H1 (cell line): Measurements from ENCODE around the gene DHRS7C. TPM values are rescaled to one million over a fixed set of nuclear protein-coding genes. Genes with fewer than 3 reads are reported as not detected.

Experiments
- CTCF ChIA-PET: fragments of 300-600 bp; sonication (Branson Sonifier 250); formaldehyde crosslinking; loops from one replicate; lab custom pipeline; 2021; ENCODE audit not compliant: partially characterized antibody; lab: Charles Lee
- POLR2A ChIA-PET: fragments of 300-600 bp; sonication (Branson Sonifier 250); formaldehyde crosslinking; loops from one replicate; lab custom pipeline; 2021; ENCODE audit warnings: inconsistent platforms; ENCODE audit not compliant: partially characterized antibody; lab: Charles Lee
- DNase-seq, 2 experiments: peaks; one replicate each; pipeline versions ENCODE4 v3.0.0 to v3.0.0-alpha.2; 2010 to 2022; ENCODE audit warnings: low spot score in 2 of 2, low read depth in 1 of 2, mixed read lengths in 1 of 2
- FAIRE-seq: peaks from 2 replicates; lab custom pipeline; 2011; peaks lifted over from hg19 to GRCh38; lab: Jason Lieb, UNC
- H2AFZ ChIP-seq: 2 replicates; pipeline ENCODE4 v1.8.1; 2012; ENCODE audit warnings: low read length, inconsistent platforms
- H2AK5ac ChIP-seq: 2 replicates; pipeline ENCODE4 v1.6.1; 2013; ENCODE audit warnings: low read depth, low read length
- H2BK120ac ChIP-seq: replicated peaks from 2 replicates; pipeline ENCODE3; 2013; ENCODE audit warnings: low read depth, low read length, inconsistent platforms
- H2BK12ac ChIP-seq: 2 replicates; pipeline ENCODE4 v1.6.1; 2013; ENCODE audit warnings: low read depth, low read length
- H2BK15ac ChIP-seq: 2 replicates; pipeline ENCODE4 v1.6.1; 2013; ENCODE audit warnings: low read length
- H2BK20ac ChIP-seq: 2 replicates; pipeline ENCODE4 v1.6.1; 2013; ENCODE audit warnings: low read length
- H2BK5ac ChIP-seq: 2 replicates; pipeline ENCODE4 v1.6.1; 2013; ENCODE audit warnings: low read depth, low read length
- H3K14ac ChIP-seq: 2 replicates; pipeline ENCODE4 v1.6.1; 2013; ENCODE audit warnings: inconsistent platforms; ENCODE audit not compliant: insufficient read length
- H3K18ac ChIP-seq: 2 replicates; pipeline ENCODE4 v1.6.1; 2013; ENCODE audit warnings: low read length; ENCODE audit errors: extremely low read depth
- H3K23ac ChIP-seq: 2 replicates; pipeline ENCODE4 v1.6.1; 2013; ENCODE audit warnings: inconsistent platforms; ENCODE audit not compliant: insufficient read length
- H3K23me2 ChIP-seq: 2 replicates; pipeline ENCODE4 v1.6.1; 2013; ENCODE audit warnings: low read depth, low read length
- H3K27ac ChIP-seq: 2 replicates; pipeline ENCODE4 v1.6.1; 2011; ENCODE audit warnings: low read depth, low read length, inconsistent platforms
- H3K27me3 ChIP-seq, 4 experiments: replicated peaks in 1 of 4; 1 replicate in 1 of 4; 2 replicates in 3 of 4; pipeline versions ENCODE4 v1.6.1 to v1.8.1; 2011 to 2013; ENCODE audit warnings: low read length in 3 of 4, mild to moderate bottlenecking in 3 of 4, inconsistent platforms in 2 of 4, mixed read lengths in 2 of 4, moderate library complexity in 1 of 4; ENCODE audit not compliant: control insufficient read depth in 3 of 4, insufficient read depth in 3 of 4; ENCODE audit errors: extremely low read depth in 1 of 4
- H3K36me3 ChIP-seq, 4 experiments: 2 replicates each; pipeline versions ENCODE4 v1.6.1 to v1.8.1; 2011 to 2013; ENCODE audit warnings: mild to moderate bottlenecking in 4 of 4, low read length in 3 of 4, moderate library complexity in 2 of 4, control low read depth in 1 of 4, inconsistent platforms in 1 of 4; ENCODE audit not compliant: insufficient read depth in 4 of 4, control insufficient read depth in 2 of 4
- H3K4ac ChIP-seq: replicated peaks from 2 replicates; pipeline ENCODE3; 2013; ENCODE audit warnings: low read length, low read depth, mixed read lengths, inconsistent platforms; ENCODE audit not compliant: insufficient read length
- H3K4me1 ChIP-seq, 4 experiments: replicated peaks in 1 of 4; 1 replicate in 1 of 4; 2 replicates in 3 of 4; pipeline versions ENCODE4 v1.6.1 to v1.8.1; 2011 to 2013; ENCODE audit warnings: low read length in 3 of 4, inconsistent platforms in 2 of 4, mixed read lengths in 1 of 4; ENCODE audit not compliant: insufficient read depth in 4 of 4, control insufficient read depth in 3 of 4
- H3K4me2 ChIP-seq, 2 experiments: 2 replicates each; pipeline versions ENCODE4 v1.6.1 to v1.8.1; 2011 to 2013; ENCODE audit warnings: low read depth in 2 of 2, low read length in 2 of 2, control low read depth in 1 of 2, inconsistent platforms in 1 of 2, mild to moderate bottlenecking in 1 of 2; ENCODE audit not compliant: insufficient read depth in 1 of 2
- H3K4me3 ChIP-seq, 4 experiments: fragments of 200-600, 300-600 bp in 1 of 4; sonication (generic), shearing (Covaris generic), sonication (Bioruptor Twin) in 1 of 4; 2 replicates each; pipeline versions ENCODE4 v1.5.1 to v1.8.1; 2011 to 2016; ENCODE audit warnings: low read length in 4 of 4, low read depth in 3 of 4, control low read depth in 2 of 4, inconsistent platforms in 2 of 4, mild to moderate bottlenecking in 2 of 4, mixed read lengths in 1 of 4, moderate library complexity in 1 of 4; ENCODE audit not compliant: insufficient read depth in 2 of 4; ENCODE audit errors: extremely low read depth in 1 of 4
- H3K56ac ChIP-seq: replicated peaks from 2 replicates; pipeline ENCODE3; 2013; ENCODE audit warnings: low read depth, mild to moderate bottlenecking, mixed read lengths, low read length, inconsistent platforms; ENCODE audit not compliant: insufficient read length
- H3K79me1 ChIP-seq: 2 replicates; pipeline ENCODE4 v1.6.1; 2013; ENCODE audit warnings: low read depth, low read length, control low read depth
- H3K79me2 ChIP-seq, 2 experiments: 2 replicates each; pipeline versions ENCODE4 v1.6.1 to v1.8.1; 2012 to 2013; ENCODE audit warnings: low read length in 2 of 2, mild to moderate bottlenecking in 2 of 2, inconsistent platforms in 1 of 2; ENCODE audit not compliant: insufficient read depth in 2 of 2, control insufficient read depth in 1 of 2
- H3K9ac ChIP-seq, 4 experiments: replicated peaks in 1 of 4; 1 replicate in 1 of 4; 2 replicates in 3 of 4; pipeline versions ENCODE4 v1.6.1 to v1.8.1; 2011 to 2013; ENCODE audit warnings: low read depth in 3 of 4, low read length in 3 of 4, control low read depth in 2 of 4, mild to moderate bottlenecking in 2 of 4, moderate library complexity in 2 of 4, inconsistent platforms in 1 of 4; ENCODE audit errors: extremely low read depth in 1 of 4
- H3K9me3 ChIP-seq, 2 experiments: 2 replicates each; pipeline versions ENCODE4 v1.6.1 to v1.8.1; 2012 to 2013; ENCODE audit warnings: mild to moderate bottlenecking in 2 of 2, moderate library complexity in 2 of 2, control low read depth in 1 of 2, inconsistent platforms in 1 of 2, low read depth in 1 of 2, low read length in 1 of 2, mixed read lengths in 1 of 2; ENCODE audit not compliant: insufficient read depth in 2 of 2
- H4K20me1 ChIP-seq, 2 experiments: replicated peaks in 1 of 2; 2 replicates each; pipeline versions ENCODE3 to v1.8.1; 2011 to 2013; ENCODE audit warnings: inconsistent platforms in 2 of 2, low read length in 2 of 2, mild to moderate bottlenecking in 1 of 2; ENCODE audit not compliant: insufficient read depth in 2 of 2, control insufficient read depth in 1 of 2
- H4K5ac ChIP-seq: 2 replicates; pipeline ENCODE4 v1.6.1; 2013; ENCODE audit warnings: low read length, low read depth, mixed read lengths, inconsistent platforms; ENCODE audit not compliant: insufficient read length
- H4K8ac ChIP-seq: 2 replicates; pipeline ENCODE4 v1.8.0; 2013; ENCODE audit warnings: mild to moderate bottlenecking, moderate library complexity, low read length, inconsistent platforms; ENCODE audit not compliant: insufficient read depth; ENCODE audit errors: extremely low read depth
- H4K91ac ChIP-seq: replicated peaks from 2 replicates; pipeline ENCODE3; 2013; ENCODE audit warnings: low read length, mixed read lengths, inconsistent platforms; ENCODE audit not compliant: insufficient read length
- KDM5A ChIP-seq: fragments of 200-600 bp; IDR thresholded peaks from 2 replicates; pipeline ENCODE4 v1.7.1; 2012; ENCODE audit warnings: mild to moderate bottlenecking, low read length, inconsistent platforms, mixed read lengths
- RFX5 ChIP-seq: IDR thresholded peaks from 2 replicates; pipeline ENCODE4 v1.6.1; 2011; ENCODE audit warnings: low read depth, low read length, improper control_type of control experiment, borderline replicate concordance
- WGBS, 2 experiments: shearing (Covaris generic) in 1 of 2; methylation state at CpG; one replicate each; pipeline versions ENCODE4 v1.1.6 to v1.1.7; 2013 to 2015; ENCODE audit warnings: low lambda C conversion rate in 2 of 2, mixed read lengths in 2 of 2, inconsistent platforms in 1 of 2, low coverage in 1 of 2, missing lambda C conversion rate in 1 of 2; ENCODE audit not compliant: insufficient replicate concordance in 2 of 2, insufficient coverage in 1 of 2, insufficient read length in 1 of 2; ENCODE audit errors: extremely low coverage in 1 of 2, missing lambda C conversion rate in 1 of 2; 5-methylcytosine and 5-hydroxymethylcytosine counted together
- polyA plus RNA-seq, 7 experiments: library from polyadenylated mRNA; depleted of rRNA in 3 of 7; stranded (reverse) in 5 of 7; unstranded in 2 of 7; fragments of >200 nt in 5 of 7; fragments of 200-250 nt in 2 of 7; gene quantifications; 1 replicate in 5 of 7; 2 replicates in 1 of 7; 4 replicates in 1 of 7; pipeline versions ENCODE4 v1.2.1 to v1.2.3, GENCODE V29; 2011 to 2013; ENCODE audit warnings: missing spikeins in 2 of 7, mixed read lengths in 2 of 7
- total RNA-seq: library from RNA; stranded (reverse); fragmentation: NEBNext Ultra II Directional; extraction: Animal tissue kit (Norgen Biotek cat#: 25700); gene quantifications from 2 replicates; pipeline ENCODE4 v1.2.1, GENCODE V29; 2021

DHRS7C gene
- total and polyA plus RNA-seq, 2 of the 8 experiments (the other 6 are each of a cell fraction or from before 2014, with no cell fraction given), result not detected

GRCh38 chr17:9833922-9834321, 42.5 kb upstream of the DHRS7C start:
- Histone ChIP-seq H2BK120ac (no peak overlapping the region), H2BK15ac (no peak overlapping the region), H2BK12ac (no peak overlapping the region), H3K36me3 (no peaks in the 10 kb centered on the region), H3K4ac (no peak overlapping the region), H3K4me3 (no peak overlapping the region), H4K20me1 (no peaks in the 10 kb centered on the region), H3K23me2 (no peaks in the 10 kb centered on the region), H4K91ac (no peak overlapping the region), H3K4me2 (no peak overlapping the region), H2AK5ac (no peak overlapping the region), H4K8ac (no peak overlapping the region), H3K27ac (no peak overlapping the region), H3K23ac (no peak overlapping the region), H2BK5ac (no peak overlapping the region), H3K9ac (no peak overlapping the region), H3K4me1 (peaks cover 0 to 3% (median under 1%) of the 10 kb centered on the region in 4 experiments; a peak in 2 of 7 replicates), H3K56ac (no peak overlapping the region), H3K27me3 (no peaks in the 10 kb centered on the region), H3K79me1 (no peaks in the 10 kb centered on the region), H2AFZ (no peak overlapping the region), H2BK20ac (no peak overlapping the region), H4K5ac (no peak overlapping the region), H3K9me3 (no peaks in the 10 kb centered on the region), H3K79me2 (no peaks in the 10 kb centered on the region), H3K18ac (no peak overlapping the region), H3K14ac (no peak overlapping the region)
- FAIRE-seq (no peak), DNase-seq (no peak)
- CTCF ChIA-PET, result interaction anchor here (0.9 kb wide), 1 partner anchor 55 kb away, joined by 3 read pairs; no protein-coding TSS in a partner anchor
- POLR2A ChIA-PET, result no interaction called here
- WGBS, 2 experiments, result 91% methylated on average over 4 of the region's 4 CpGs; no CpG with 5 or more reads in 1 of the 2 experiments
- TF ChIP-seq KDM5A (no peak), RFX5 (no peak)
